SKM-1 treated with dmso at 0.1 percent for 144 hours (cell line): ENCODE measurements around the gene TSPAN9.

Source experiments
- DNase-seq: peaks from one replicate; lab custom pipeline; 2025; ENCODE audit not compliant: unreplicated experiment; lab: John Stamatoyannopoulos, UW

TSPAN9 gene

DNA sequence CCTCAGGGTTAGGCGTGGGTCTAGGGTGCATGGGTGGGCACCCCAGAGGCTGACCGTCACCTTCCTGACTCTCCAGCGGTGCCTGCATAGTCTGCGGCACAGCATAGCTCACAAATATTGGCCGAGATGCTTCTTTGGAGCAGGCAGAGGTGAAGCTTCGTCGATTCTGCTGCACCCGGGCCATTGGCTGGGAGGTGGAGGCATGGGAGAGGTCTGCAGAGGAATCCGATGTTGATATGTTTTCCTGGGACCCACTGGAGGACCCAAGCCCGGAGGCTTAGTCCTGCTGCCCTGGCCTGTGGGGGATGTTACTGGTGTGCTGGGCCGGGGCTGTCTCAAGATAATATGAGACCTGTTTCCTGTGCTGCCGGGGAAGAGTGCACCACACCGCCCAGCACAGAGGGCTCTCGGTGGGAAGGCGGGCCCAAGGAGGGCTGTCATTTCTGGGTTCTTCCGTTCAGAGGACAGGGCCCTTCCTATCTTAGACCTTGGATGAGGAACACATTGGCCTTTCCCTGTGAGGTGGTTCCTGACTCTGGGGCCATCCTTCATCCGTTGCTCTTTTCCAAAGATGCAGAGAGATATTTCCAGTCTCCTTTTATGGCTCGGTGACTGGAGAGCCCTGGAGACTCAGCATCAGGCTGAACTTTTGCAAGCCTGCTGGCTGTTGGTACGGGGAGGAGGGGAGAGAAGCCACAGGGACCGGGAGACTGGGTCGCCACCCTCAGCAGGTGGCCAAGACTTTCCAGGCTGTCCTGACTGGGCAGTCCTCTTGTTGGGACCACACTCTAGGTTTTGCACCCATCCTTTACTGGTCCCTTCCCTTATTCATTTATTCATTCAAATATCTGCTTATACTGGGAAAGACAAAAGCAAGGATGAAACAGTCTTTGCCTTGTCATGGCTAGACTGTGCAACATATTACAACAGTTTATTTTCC, 143.5 kb downstream of the TSPAN9 start:
- no peak for DNase-seq

DNA sequence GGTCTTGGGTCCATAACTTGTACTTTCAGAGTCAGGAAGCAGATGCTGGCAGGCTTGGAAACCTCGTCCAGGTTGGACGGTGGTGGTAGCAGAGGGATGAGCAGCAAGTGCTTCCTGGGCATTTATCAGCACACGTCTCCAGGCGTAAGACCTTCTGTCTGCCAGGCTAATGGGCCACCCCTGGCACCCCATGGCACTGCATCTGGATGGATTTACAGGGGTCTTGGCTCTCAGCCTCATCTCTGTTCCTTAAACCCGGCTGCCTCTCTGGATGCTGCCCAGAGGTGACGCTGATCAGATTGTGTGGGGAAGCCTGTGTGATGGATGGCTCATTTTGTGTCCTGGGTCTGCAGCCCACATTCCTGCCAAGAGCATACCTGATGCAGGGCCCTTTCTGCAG, 145.1 kb downstream of the TSPAN9 start:
- no peak for DNase-seq

DNA sequence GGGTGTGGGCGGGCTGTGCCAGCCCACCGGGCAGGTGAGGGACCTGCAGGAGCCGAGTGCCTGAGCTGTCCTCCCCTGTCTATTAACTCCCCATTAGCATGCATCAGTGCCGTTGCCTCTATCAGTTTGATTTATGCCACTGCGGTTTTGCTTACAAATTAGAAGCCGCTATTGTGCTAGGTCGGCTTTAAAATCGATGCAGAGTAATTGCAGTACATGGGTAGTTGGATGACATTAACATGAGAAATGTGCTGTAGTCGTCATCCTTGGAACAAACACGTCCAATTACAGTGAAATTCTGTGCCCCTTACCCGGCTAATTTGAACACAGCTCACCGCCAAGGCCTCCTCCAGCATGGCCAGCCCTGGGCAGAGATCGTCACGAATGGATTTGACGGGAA, 145.8 kb downstream of the TSPAN9 start:
- no peak for DNase-seq

DNA sequence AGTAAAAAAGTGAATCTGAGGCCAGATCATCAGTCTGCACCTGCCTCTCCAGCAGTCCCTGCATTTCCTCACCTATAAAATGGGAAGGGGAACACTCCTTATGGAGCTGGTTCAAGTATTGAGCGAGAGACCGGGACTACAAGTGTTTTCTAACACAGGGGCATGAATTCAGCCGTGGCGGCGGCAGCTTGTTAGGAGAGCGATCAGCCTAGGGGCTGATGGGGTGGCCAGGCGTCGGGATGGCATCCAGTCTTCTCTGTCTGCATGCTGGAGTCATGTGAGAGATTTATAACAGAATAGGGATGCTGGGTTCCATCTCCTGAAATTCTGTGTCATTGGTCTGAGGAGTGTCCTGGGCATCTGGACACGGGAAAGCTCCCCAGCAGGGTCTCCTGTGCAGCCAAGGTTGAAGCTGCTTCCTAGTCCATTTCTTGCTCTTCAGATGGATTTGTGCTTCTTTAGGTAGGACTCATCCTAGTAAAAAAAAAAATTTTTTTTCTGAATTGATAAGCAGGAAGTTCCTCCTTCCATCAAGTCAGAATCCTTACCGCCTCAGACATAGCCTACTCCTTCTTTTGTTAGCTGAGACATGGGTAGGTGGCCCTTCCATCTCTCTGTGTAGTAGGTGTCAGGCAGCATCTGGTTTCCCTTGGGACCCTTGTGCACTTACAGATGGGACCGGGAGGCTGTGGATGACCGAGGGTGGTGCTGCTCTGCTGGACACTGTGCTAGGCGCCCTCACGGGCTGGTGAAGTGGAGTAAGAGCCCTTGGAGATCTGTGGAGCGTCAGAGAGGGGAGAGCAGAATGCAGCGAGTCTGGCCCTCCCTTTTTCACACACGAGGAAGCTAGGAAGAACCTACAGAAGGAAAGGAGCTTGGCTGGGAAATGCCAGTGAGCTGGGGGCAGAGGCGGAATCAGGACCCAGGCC, 146.7 kb downstream of the TSPAN9 start:
- DNase-seq, result no peak

DNA sequence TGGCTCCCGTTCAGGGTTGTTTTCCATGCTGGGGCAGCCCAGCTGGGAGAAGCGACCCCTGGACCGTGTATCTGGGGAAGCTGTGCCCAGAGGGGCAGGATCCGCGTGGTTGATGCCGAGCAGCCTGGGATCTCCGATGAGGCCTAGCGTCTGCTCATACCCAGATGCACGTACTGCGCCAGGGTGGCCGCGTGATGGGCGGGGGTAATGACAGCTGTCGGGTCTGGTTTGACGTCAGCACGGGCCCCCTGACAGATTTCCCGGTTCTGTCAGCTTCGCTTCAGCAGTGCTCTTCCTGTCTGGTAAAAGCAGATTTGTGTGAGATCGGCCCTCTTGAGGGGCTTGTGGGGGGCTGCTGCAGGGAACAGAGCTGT, 147.3 kb downstream of the TSPAN9 start:
- DNase-seq, result no peak

DNA sequence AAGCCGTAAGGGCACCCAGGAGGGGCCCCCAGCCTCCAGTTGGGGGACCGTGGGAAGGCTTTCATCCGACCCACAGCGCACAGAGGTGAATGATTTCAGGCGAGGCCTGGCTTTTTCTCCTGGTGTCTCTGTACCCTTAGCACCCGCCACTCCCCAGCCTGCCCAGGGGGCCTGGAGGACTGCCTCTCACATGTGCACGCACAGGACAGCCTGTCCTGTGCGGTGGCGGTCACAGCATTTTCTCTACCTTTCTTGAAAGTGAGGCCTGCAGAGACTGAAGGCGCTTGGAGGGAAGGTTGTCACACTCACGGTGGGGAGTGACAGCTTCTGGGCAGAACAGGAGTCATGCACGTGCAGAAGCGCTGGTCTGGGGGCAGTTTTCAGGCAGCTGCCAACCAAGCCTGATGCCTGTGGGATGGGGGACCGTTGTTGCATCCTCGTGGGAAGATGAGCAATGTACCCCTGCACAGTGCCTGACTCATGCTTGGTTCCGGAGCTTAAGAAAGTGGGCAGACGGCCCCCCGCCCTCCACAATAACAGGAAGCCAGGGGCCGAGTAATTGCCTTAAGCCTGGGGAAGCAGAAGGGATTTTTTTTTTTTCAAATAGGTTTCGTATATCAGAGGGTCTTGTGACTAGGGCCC, 148.1 kb downstream of the TSPAN9 start:
- DNase-seq, result no peak

DNA sequence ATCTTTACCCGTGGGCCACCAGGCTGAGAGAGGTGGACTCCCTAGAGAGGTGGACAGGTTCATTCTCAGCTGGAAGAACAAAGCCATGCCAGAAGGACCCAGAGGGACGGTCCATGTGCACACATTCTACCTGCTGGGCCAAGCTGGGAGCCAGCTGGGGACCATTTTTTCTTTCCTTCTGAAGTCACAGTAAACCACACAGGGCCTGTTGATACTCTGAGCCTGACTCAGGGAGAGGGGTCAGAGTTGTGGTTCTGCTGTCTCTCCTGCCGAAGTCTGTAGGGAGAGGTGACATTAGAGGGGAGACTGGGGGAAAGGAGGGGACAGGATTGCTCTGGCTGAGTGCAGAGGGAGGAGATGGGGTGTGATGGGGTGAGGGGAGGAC, 148.6 kb downstream of the TSPAN9 start:
- DNase-seq, result no peak

DNA sequence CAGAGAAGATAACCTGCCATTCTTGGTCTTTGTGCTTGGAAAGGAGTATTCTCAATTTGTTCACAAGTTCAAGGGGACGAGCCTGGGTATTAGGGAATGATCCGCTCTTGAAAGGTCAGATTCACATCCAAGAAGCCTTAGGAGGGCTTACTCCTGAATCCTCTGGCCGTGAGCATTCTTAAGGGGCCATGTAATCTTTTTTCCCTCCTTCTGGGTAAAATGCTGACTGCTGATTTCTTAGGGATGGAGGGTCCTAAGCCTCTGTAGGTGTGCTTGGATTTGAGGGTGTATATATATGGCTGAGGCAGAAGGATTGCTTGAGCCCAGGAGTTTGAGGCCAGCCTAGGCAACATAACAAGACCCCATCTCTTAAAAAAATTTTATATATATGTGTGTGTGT, 149.1 kb downstream of the TSPAN9 start:
- no peak for DNase-seq

DNA sequence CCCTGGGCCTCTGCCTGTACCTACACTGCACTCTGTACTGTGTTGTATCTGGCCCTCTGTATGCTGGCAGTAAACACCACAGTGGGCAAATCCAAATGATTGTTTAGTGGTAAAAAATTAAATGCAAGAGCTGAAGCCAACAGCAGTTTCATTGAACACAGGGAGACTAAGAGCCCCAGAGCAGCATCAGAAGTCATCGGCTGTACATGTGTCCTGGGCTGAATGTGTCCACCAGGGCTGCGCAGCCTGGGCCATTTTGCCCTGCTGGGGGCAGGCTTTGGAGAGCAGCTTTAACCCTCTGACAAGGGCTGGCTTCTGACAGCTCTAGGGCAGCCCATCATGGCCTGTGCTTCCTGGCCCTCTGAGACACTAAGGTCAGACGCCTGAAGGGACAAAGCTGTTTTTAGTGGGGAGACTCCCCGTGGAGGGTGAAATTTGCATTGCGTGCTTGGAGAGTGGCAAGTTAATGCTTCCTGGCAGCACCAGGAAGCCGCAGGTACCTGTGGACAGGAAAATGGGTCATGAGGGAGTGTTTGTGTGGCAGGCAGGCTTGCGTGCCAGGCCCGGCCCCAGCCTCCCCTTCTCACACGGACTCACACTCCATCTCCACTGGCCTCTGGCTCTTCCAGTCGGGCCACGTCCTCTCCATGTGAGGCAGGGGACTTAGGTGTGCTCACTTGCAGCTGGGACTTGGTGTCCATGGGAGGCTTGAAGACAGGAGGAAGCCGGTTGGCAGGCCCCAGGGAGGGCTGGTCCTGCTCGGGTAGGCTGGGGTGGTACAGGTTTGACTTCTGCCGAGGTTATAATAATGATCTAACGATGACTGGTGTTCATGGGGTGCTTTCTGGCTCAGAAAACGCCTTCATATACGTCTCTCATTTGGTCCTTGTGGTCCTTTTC, 150.1 kb downstream of the TSPAN9 start:
- DNase-seq, result no peak

DNA sequence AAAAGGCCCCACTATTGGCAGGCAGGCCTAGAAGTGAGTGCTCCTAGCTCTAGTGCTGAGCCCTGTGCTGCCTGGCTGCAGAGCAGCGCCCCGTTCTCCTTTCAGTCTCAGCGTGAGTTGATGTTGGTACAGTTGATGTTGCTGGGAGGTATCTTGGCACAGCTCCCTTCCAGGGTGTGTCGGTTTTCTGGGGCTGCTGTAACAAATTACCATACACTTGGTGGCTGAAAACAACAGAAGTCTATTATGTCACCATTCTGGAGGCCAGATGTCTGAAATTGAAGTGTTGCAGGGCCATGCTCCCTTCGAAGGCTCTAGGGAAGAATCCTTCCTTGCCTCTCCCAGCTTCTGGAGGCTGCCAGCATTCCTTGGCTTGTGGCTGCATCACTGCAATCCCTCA, 151.4 kb downstream of the TSPAN9 start:
- no peak for DNase-seq

DNA sequence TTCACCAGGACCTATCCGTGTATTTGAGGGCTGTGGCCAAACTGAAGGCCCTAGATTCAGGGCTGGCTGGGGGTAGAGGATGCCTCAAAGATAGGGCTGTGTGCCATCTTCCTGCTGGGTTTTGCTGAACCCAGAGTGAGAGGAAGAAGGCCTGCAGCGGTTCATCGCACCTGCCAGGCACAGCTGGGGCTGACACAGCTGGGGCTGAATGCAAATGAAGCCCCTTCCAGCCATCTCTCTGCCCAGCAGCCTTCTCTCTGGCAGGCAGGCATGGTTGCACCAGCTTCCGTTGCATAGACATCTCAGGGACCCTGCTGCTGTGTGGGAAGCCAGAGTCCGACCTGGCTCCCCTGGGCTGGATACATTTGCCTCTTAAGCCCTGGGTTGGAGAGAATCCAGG, 152.4 kb downstream of the TSPAN9 start:
- no peak for DNase-seq

DNA sequence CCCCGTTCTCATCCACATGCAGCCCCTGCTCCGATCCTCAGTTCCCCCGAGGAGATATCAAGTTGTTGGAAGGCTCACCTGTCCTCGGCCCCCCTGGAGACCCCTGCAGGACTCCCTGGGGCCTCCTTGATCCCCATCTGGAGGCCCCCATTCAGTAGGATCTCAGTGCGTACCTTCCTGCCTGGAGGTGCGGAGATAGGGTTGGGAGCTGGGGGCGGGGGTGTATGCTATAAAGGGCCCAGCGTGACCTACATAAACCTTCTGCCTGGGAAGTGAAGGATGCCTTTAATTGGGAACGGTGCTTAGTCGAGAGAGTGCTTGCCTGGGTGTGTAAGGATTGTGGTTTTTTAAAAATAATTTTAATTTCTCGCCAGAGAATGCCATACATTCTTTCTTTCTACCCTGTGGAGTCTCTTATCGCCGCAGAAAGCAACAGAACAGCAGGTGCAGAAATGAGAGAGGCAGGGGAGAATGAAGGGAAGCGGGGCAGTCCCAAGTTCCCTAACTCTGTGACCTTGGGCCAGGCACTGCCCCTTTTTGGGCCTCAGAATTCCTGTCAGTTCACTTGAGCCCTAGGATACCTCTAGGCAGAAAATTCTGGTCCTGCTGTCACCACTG, 153.7 kb downstream of the TSPAN9 start:
- DNase-seq, result no peak

DNA sequence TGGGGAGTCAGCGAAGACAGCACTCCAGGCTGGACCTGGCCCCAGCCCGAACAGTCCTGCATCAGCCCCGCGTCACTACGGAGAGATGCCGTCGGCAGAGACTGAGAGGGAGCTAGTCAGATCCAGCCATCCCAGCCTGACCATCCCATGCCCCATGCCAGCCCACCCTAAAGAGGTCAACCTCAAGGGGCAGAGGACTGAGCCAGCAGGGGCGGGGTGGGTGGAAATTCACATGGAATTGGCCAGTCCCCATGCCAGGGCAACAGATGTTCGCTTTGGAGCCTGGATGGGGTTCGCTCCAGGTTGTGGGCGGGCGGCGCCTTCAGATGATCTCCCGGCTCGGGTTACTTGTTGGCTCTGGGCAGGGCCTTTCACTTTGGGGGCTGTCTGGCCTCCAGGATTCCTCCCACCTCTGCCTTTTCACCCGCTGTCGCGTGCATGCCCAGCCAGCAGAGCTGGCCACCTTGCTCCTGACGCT, 154.3 kb downstream of the TSPAN9 start:
- DNase-seq, result no peak

DNA sequence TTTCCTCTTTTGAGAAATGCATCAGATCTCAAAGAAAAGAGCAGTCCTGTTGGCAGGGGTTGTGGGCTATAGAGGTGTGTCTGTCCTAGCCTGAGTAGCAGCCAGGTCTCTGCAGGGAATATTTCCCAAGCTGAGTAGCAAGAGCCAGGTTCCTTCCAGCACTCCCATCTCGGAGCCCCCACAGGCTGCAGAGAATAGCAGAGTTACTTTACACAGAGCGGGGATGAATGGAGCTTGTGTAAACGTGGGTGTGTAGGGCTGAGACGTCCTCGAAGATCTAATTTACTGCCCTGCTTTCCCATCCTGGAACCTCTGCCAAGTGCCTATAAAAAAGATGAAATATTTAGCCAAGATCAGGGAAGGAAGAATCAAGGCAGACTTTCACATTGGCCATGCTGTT, 156.6 kb downstream of the TSPAN9 start:
- DNase-seq, result no peak

DNA sequence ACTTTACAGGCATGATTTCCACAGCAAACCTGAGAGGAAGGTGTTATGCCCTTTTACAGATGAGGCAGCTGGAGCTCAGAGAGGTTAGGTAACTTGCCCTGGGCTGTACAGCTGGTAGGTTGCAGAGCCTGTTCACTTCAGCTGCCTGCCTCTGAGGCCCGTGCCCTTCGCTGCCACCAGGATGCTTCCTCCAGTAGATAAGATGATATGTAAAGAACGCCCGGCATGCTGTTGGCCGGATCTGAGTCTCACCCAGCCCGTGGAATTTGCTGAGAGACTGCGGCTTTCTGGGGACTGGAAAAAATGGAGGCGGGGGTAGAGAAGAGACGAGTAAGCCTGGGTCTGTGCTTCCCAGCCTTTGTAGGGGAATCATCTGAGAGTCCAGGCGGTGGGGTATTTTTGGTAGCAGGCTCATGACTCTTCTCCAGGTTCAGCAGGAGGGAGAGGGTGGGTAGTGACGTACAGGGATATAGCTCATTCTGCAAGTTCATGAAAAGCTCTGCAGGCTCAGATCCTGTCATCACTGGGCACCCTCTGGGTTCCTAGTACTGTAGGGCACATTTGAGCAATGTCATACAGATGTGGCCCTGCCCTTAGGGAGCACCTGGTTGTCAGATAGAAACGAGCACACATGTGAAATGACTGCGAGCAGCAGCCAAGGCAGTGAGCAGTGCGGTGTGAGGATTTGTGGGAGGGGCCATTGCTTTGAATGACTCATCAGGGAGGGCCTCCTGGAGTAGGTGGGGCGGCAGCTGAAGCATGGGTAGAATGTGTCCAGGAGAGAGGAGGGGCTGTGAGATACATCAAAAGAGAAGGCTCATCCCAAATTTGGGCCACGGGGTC, 159.4 kb downstream of the TSPAN9 start:
- DNase-seq, result no peak

DNA sequence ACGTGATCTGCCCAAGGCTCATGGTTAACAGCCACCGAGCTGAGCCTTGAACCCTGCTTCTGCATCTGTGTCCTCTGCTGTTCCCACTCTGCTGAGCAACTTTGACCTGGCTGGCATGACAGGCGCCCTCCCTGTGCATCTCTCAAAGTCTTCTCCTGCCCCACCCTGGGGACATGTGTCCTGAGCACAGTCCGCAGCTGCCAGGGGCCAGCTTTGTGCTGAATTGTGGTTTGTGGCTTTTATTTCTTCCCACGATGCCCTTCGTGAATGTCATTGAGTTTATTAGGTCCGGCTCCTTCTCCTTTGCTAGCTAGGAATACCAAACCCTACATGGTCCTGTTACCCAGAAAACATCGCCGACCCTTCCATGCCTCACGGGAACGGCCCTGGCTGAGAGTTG, 161.0 kb downstream of the TSPAN9 start:
- DNase-seq, result no peak

DNA sequence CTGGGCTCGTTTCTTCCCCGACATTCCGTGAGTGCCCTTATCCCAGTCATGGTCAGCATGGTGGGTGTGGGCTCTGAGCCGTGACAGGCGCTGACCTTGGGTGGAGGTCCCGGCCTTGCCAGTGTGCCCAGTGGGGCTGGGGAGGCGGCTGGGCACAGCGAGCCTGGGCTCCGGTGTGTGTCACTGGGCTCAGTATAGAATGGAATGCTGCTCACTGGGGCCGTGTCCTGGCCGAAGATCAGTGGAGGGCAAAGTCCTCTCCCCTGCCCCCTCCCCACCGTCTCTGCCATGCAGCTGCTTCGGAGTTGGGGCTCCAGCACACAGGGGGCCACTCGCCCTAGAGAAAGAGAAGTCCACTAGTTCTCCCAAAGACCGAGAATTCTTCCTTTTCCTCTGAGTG, 164.4 kb downstream of the TSPAN9 start:
- DNase-seq, result no peak

DNA sequence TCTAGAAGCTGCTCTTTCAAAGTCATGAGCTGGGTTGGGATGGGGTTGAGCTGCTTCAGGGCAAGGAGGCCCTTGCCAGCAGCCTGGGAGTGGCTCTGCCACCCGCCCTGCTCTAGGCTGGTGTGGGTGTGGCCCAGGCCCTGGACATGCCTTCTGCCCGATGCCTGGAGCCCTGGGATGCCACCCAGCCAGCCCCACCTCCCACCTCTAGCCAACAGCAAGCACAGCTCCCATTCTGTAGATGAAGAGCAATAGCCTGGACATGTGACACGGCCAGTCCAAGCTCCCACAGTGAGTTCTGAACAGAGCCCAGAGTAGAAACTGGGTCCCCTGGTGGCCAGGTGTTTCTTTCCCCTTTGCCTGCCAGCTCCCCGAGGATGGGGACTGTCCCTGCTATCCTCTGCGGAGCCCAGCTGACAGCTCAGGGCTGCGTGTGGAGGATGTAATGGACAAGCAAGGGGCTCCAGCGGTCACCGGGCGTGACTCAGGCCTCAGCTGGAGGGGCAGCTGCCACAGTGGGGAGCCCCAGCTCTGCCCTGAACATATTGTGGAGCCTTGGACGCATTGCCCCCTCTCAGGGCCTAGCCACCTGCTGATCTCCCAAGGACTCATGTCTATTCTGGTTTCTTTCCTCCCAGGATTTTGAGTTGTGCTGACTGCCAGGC, 165.2 kb downstream of the TSPAN9 start:
- DNase-seq, result no peak
